ENCODE measurements around the gene PANX2.
"Not testable (repeated sequence)": the region's sequence is repeated elsewhere in the genome, so short reads cannot be mapped to it uniquely, and the experiment has no call there.

Gene PANX2

GRCh38 chr22:50157709-50158375 lies 12.7 kb upstream of the PANX2 start:
- no peak overlapping the region for H3K4me3 ChIP-seq (ENCODE audit: low read depth in 1 of 5, low read length in 5 of 5)
- no peaks in the 10 kb centered on the region for H3K36me3 ChIP-seq (ENCODE audit: control insufficient read depth in 5 of 5, insufficient read depth in 5 of 5, low read length in 5 of 5)
- H3K9me3 ChIP-seq (ENCODE audit: control insufficient read depth in 5 of 5, low read length in 5 of 5) = no peaks in the 10 kb centered on the region
- H3K27ac ChIP-seq (ENCODE audit: low read depth, low read length) = no peak overlapping the region
- H3K4me1 ChIP-seq (ENCODE audit: control insufficient read depth in 5 of 5, insufficient read depth in 5 of 5, low read length in 5 of 5) = no peaks in the 10 kb centered on the region
- peaks cover 0 to 12% (median 5%) of the 10 kb centered on the region in 5 donors for H3K27me3 ChIP-seq (ENCODE audit: control insufficient read depth in 5 of 5, insufficient read depth in 4 of 5, low read length in 5 of 5)
- no peak overlapping the region for H3K9ac ChIP-seq (ENCODE audit: low read length in 5 of 5)

- Histone ChIP-seq H3K9ac (ENCODE audit: low read length in 5 of 5) (no peak overlapping the region), H3K27ac (ENCODE audit: low read depth, low read length) (no peak overlapping the region), H3K4me3 (ENCODE audit: low read depth in 1 of 5, low read length in 5 of 5) (no peak overlapping the region), H3K4me1 (ENCODE audit: control insufficient read depth in 5 of 5, insufficient read depth in 5 of 5, low read length in 5 of 5) (no peaks in the 10 kb centered on the region), H3K27me3 (ENCODE audit: control insufficient read depth in 5 of 5, insufficient read depth in 4 of 5, low read length in 5 of 5) (peaks cover 0 to 20% (median 5%) of the 10 kb centered on the region in 5 donors), H3K9me3 (ENCODE audit: control insufficient read depth in 5 of 5, low read length in 5 of 5) (no peaks in the 10 kb centered on the region), H3K36me3 (ENCODE audit: control insufficient read depth in 5 of 5, insufficient read depth in 5 of 5, low read length in 5 of 5) (no peaks in the 10 kb centered on the region)
These were observed 9.6 kb upstream of the PANX2 start for GRCh38 chr22:50160947-50161346.

- no peak overlapping the region for H3K4me3 ChIP-seq (ENCODE audit: low read depth in 1 of 5, low read length in 5 of 5)
- H3K36me3 ChIP-seq (ENCODE audit: control insufficient read depth in 5 of 5, insufficient read depth in 5 of 5, low read length in 5 of 5) = no peaks in the 10 kb centered on the region
- no peaks in the 10 kb centered on the region for H3K9me3 ChIP-seq (ENCODE audit: control insufficient read depth in 5 of 5, low read length in 5 of 5)
- no peaks in the 10 kb centered on the region for H3K4me1 ChIP-seq (ENCODE audit: control insufficient read depth in 5 of 5, insufficient read depth in 5 of 5, low read length in 5 of 5)
- H3K27ac ChIP-seq (ENCODE audit: low read depth, low read length) = no peak overlapping the region
- H3K9ac ChIP-seq (ENCODE audit: low read length in 5 of 5) = no peak overlapping the region
- H3K27me3 ChIP-seq (ENCODE audit: control insufficient read depth in 5 of 5, insufficient read depth in 4 of 5, low read length in 5 of 5) = peaks cover 0 to 20% (median 5%) of the 10 kb centered on the region in 5 donors
These were observed 8.8 kb upstream of the PANX2 start for GRCh38 chr22:50161508-50162390.

- Histone ChIP-seq H3K4me1 (ENCODE audit: control insufficient read depth in 5 of 5, insufficient read depth in 5 of 5, low read length in 5 of 5) (no peaks in the 10 kb centered on the region), H3K9me3 (ENCODE audit: control insufficient read depth in 5 of 5, low read length in 5 of 5) (no peaks in the 10 kb centered on the region), H3K27ac (ENCODE audit: low read depth, low read length) (no peak overlapping the region), H3K9ac (ENCODE audit: low read length in 5 of 5) (no peak overlapping the region), H3K4me3 (ENCODE audit: low read depth in 1 of 5, low read length in 5 of 5) (no peak overlapping the region), H3K27me3 (ENCODE audit: control insufficient read depth in 5 of 5, insufficient read depth in 4 of 5, low read length in 5 of 5) (peaks cover 0 to 20% (median 5%) of the 10 kb centered on the region in 5 donors), H3K36me3 (ENCODE audit: control insufficient read depth in 5 of 5, insufficient read depth in 5 of 5, low read length in 5 of 5) (no peaks in the 10 kb centered on the region)
These were observed 8.1 kb upstream of the PANX2 start for GRCh38 chr22:50162391-50162956.

- H3K36me3 ChIP-seq (ENCODE audit: control insufficient read depth in 5 of 5, insufficient read depth in 5 of 5, low read length in 5 of 5) = no peaks in the 10 kb centered on the region
- H3K4me3 ChIP-seq (ENCODE audit: low read depth in 1 of 5, low read length in 5 of 5) = no peak overlapping the region
- no peaks in the 10 kb centered on the region for H3K9me3 ChIP-seq (ENCODE audit: control insufficient read depth in 5 of 5, low read length in 5 of 5)
- no peak overlapping the region for H3K27ac ChIP-seq (ENCODE audit: low read depth, low read length)
- H3K9ac ChIP-seq (ENCODE audit: low read length in 5 of 5) = no peak overlapping the region
- H3K4me1 ChIP-seq (ENCODE audit: control insufficient read depth in 5 of 5, insufficient read depth in 5 of 5, low read length in 5 of 5) = peaks cover 0 to 3% (median under 1%) of the 10 kb centered on the region in 5 donors
- H3K27me3 ChIP-seq (ENCODE audit: control insufficient read depth in 5 of 5, insufficient read depth in 4 of 5, low read length in 5 of 5) = peaks cover 5 to 20% (median 9%) of the 10 kb centered on the region in 5 donors
These were observed 5.0 kb upstream of the PANX2 start for GRCh38 chr22:50165436-50166123.

GRCh38 chr22:50167689-50168489 lies 2.6 kb upstream of the PANX2 start:
- no peak overlapping the region for H3K4me3 ChIP-seq (ENCODE audit: low read depth in 1 of 5, low read length in 5 of 5)
- H3K36me3 ChIP-seq (ENCODE audit: control insufficient read depth in 5 of 5, insufficient read depth in 5 of 5, low read length in 5 of 5) = no peaks in the 10 kb centered on the region
- no peak overlapping the region for H3K27ac ChIP-seq (ENCODE audit: low read depth, low read length)
- H3K27me3 ChIP-seq (ENCODE audit: control insufficient read depth in 5 of 5, insufficient read depth in 4 of 5, low read length in 5 of 5) = peaks cover 5 to 24% (median 20%) of the 10 kb centered on the region in 5 donors
- no peak overlapping the region for H3K9ac ChIP-seq (ENCODE audit: low read length in 5 of 5)
- H3K4me1 ChIP-seq (ENCODE audit: control insufficient read depth in 5 of 5, insufficient read depth in 5 of 5, low read length in 5 of 5) = peaks cover 0 to 6% (median 5%) of the 10 kb centered on the region in 5 donors
- no peaks in the 10 kb centered on the region for H3K9me3 ChIP-seq (ENCODE audit: control insufficient read depth in 5 of 5, low read length in 5 of 5)

GRCh38 chr22:50168490-50169180 lies 1.9 kb upstream of the PANX2 start:
- peaks cover 5 to 23% (median 20%) of the 10 kb centered on the region in 5 donors for H3K27me3 ChIP-seq (ENCODE audit: control insufficient read depth in 5 of 5, insufficient read depth in 4 of 5, low read length in 5 of 5)
- not testable (repeated sequence) for H3K9me3 ChIP-seq (ENCODE audit: control insufficient read depth in 5 of 5, low read length in 5 of 5); H3K4me3 ChIP-seq (ENCODE audit: low read depth in 1 of 5, low read length in 5 of 5); H3K27ac ChIP-seq (ENCODE audit: low read depth, low read length); H3K36me3 ChIP-seq (ENCODE audit: control insufficient read depth in 5 of 5, insufficient read depth in 5 of 5, low read length in 5 of 5); H3K9ac ChIP-seq (ENCODE audit: low read length in 5 of 5); H3K4me1 ChIP-seq (ENCODE audit: control insufficient read depth in 5 of 5, insufficient read depth in 5 of 5, low read length in 5 of 5)

- H3K9me3 ChIP-seq (ENCODE audit: control insufficient read depth in 5 of 5, low read length in 5 of 5) = no peaks in the 10 kb centered on the region
- H3K27ac ChIP-seq (ENCODE audit: low read depth, low read length) = no peak overlapping the region
- peaks cover 0 to 12% (median 9%) of the 10 kb centered on the region in 5 donors for H3K4me1 ChIP-seq (ENCODE audit: control insufficient read depth in 5 of 5, insufficient read depth in 5 of 5, low read length in 5 of 5)
- no peak overlapping the region for H3K9ac ChIP-seq (ENCODE audit: low read length in 5 of 5)
- H3K27me3 ChIP-seq (ENCODE audit: control insufficient read depth in 5 of 5, insufficient read depth in 4 of 5, low read length in 5 of 5) = peaks cover 5 to 27% (median 24%) of the 10 kb centered on the region in 5 donors
- H3K36me3 ChIP-seq (ENCODE audit: control insufficient read depth in 5 of 5, insufficient read depth in 5 of 5, low read length in 5 of 5) = no peaks in the 10 kb centered on the region
- no peak overlapping the region for H3K4me3 ChIP-seq (ENCODE audit: low read depth in 1 of 5, low read length in 5 of 5)
These were observed 1.3 kb upstream of the PANX2 start for GRCh38 chr22:50169181-50169759.
